SK-MEL-5 (cell line): ENCODE results near the gene ERFL. TPM values are rescaled to one million over a fixed set of nuclear protein-coding genes. Genes with fewer than 3 reads are reported as not detected.

Experiments
- DNase-seq: peaks from one replicate; pipeline ENCODE4 v3.0.0-alpha.2; 2016; ENCODE audit warnings: low read depth, low spot score
- in situ Hi-C: cut with HindIII; loops from 2 replicates; pipeline ENCODE4 v1.10.0; 2016; ENCODE audit warnings: low sequenced_read_pairs, high pct_unique_total_duplicates, low pct_unique_long_range_greater_than_20kb
- total RNA-seq: library from RNA; depleted of rRNA; stranded (reverse); fragments of >200 nt; shearing (Covaris generic); gene quantifications from 2 replicates; pipeline ENCODE4 v1.2.3, GENCODE V29; 2014

Gene ERFL
- total RNA-seq, 1 experiment from 2014 or later: not detected

DNA sequence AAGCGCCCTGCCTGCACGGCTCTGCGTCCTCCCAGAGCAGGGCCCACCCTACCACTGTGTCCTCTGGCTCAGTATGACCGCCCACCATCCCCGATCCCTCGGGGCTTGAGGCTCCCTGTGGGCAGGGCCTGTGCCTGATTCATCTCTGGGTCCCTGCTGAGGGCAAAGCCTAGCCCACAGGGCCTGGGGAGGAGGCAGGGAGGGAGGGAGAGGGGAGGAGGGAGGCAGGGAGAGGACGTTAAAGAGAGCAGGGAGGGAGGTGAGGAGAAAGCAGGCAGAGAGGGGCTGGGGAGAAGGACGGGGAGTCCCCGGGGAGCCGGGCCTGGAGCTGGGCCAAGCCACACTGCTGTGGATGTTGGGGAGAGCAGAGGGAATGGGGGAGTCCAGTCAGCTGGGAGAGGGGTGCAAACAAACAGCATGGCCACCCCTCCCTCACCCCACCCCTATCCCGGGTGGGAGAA lies 4.0 kb upstream of the ERFL start:
- in situ Hi-C loops: no loop called here
- no peak for DNase-seq

GRCh38 chr19:41930926-41931592 lies 2.8 kb upstream of the ERFL start:
- peak; percentile 12 for DNase-seq
- in situ Hi-C loops: no loop called here

GRCh38 chr19:41930322-41930722 lies 2.1 kb upstream of the ERFL start:
- DNase-seq: no peak
- in situ Hi-C loops: no loop called here

DNA sequence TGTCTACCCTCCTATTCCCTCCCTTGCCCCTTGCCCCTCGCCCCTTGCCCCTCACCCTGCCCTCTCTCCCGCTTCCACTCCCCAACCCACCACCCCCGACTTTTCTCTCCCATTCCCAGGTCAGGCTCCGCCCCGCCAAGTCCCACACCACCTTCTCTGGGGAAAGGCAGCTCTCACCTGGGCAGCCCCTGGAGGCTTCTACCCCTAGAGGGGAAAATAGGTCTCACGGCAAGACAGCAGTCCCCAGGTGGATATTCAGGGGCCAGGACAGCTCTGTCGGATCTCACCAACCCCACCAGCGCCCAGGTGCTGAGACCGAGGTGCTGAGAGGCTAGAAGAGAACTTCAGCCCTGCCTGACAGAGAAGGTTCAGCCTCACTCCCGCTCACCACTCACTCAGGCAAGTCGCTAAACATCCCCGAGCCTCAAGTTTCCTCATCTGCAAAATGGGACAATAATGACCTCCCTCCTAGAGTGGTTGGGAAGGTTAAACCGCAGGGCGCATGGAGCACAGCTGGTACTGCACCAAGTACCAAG lies 1.4 kb upstream of the ERFL start:
- in situ Hi-C loops: no loop called here
- DNase-seq: no peak

DNA sequence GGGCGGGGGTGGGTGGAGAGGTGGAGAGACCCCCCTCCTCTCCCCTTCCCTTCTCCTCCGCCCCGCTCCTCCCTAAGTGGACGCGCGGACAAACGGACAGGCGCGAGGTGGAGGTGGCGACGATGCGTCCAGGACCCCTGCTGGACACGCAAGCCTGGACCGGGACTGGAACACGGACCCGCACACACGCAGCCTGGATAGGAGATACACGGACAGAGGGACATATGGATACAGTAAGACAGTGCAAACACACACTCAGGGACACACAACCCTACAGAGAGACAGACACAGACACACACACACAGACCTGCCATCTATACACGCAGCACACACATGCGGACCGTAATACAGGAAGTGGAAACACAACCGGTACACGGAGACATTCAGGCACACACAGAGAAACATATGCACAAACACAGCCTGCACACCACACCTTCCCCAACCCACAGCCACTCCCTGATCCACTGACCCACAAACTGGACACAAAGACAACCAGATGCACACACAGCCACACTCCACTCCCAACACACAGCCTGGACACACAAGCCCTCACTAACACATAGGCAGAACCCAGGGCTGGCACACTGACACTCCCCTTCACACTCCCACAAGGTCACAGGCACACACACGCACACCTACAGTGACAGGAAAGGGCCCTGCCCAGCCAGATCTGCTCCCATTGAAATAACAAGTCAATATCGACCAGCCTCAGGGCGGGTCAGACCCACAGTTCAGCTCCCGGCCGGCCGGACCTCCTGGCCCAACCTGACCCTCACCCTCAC lies 696 bp upstream of the ERFL start:
- in situ Hi-C loops: no loop called here
- DNase-seq: no peak

DNA sequence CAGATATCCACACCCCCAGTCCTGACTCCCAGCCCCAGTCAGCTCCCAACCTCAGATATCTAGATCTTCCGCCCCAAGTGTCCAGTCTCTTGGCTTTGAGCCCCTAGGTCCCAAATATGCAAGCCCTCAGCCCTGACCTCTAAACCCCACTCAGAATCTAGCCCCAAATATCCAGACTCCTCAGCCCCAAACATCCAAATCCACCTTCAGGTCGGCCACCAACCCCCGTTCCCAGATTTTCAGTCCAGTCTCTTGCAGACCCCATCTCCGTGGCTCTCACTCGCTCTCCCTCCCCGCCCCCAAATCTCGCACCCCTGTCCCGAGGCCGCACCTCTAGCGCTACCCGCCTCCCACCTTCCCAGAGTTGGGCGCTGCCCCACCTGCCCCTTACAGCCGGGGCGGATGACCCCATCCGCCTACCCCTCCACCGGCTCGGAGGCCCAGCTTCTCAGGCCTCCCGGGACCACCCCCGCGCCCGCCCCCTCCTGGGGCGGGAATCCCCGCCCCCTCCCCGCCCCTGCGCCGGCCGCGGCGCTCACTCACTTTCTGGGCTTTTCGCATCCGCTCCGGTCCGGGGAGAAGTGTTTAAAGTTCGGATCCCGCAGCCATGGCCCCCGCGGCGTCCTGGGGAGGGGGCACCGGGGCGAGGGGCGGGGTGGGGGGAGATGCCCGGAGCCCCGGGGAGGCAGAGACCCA lies 604 bp downstream of the ERFL start:
- DNase-seq: no peak
- in situ Hi-C loops: no loop called here

DNA sequence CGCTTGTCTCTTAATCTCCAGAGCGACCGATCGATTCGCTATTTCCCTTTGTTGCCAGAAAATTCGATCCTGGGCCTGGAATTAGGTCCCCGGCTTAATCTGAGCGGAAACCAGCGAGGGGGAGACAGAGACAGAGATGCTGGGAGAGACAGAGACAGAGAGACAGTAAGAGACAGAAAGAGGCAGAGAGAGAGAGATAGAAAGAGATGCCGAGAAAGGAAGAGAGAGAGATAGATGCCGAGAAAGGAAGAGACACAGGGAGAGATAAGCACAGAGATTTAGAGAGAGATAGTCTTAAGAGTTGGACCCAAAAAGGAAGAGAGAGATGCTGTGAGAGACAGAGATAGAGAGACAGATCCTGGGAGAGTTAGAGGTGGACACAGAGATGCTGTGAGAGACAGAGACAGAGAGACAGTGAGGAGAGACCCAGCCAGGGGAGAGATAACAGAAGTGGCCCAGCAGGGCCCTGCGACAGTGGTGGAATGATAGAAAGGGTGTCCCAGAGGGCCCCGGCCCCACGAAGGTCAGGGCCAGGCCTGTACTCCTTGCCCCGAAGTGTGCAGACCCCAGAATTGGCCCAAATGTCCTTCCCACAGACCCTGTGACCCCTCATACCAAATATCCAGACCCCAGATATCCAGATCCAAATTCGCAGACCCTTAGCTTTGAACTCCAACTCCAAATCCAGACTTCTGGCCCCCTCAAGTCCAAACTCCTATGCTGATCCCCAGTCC lies 1.3 kb downstream of the ERFL start:
- in situ Hi-C loops: no loop called here
- DNase-seq: no peak

- no peak for DNase-seq
- in situ Hi-C loops: no loop called here
These were observed 2.1 kb downstream of the ERFL start for GRCh38 chr19:41926028-41926762.

GRCh38 chr19:41925208-41926003 lies 2.8 kb downstream of the ERFL start:
- no peak for DNase-seq
- in situ Hi-C loops: no loop called here

DNA sequence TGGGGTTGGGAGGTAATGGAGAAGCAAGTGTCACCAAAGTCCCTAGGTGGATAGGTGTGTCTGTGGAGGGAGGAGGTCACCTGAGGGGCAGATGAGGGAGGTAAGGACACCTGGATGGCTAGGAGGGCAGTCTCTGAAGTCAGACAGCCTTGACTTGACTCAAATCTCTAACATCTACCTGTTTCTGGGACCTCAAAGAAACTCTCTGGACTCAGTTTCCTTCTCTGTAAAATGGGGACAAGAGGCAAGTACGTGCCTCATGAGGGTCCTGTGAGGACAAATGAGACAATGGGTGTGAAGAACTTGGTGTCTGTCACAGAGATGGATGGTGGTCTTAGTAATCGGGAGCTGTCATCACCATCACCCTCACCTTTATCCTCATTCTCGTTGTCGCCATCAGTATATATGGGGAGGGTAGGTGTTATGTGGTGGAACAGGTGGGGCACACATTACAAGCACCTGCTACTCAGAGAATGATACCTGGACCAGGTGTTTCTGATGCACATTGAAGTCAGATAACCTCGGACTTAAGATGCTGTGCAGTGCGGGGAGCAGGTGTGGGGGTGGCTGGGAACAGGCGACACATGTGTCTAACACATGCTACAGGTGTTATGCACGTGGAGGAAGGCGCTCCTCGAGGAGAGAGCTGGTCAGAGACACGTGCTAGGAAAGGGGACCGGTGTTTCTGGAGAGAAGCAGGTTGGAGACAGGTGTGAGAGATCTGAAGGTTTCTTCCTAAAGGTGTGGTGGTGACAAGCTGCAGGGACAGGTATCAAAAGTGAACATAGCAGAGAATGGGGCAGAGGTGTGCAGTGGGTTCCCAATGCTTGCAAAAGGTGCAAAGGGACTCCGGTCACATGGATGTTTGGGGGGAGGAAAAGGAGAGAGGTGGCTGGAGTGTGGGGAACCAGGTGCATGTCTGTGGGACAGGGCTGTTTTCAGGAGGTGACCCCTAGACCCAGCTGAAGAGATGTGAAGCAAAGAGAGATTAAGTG lies 3.8 kb downstream of the ERFL start:
- no peak for DNase-seq
- in situ Hi-C loops: no loop called here

DNA sequence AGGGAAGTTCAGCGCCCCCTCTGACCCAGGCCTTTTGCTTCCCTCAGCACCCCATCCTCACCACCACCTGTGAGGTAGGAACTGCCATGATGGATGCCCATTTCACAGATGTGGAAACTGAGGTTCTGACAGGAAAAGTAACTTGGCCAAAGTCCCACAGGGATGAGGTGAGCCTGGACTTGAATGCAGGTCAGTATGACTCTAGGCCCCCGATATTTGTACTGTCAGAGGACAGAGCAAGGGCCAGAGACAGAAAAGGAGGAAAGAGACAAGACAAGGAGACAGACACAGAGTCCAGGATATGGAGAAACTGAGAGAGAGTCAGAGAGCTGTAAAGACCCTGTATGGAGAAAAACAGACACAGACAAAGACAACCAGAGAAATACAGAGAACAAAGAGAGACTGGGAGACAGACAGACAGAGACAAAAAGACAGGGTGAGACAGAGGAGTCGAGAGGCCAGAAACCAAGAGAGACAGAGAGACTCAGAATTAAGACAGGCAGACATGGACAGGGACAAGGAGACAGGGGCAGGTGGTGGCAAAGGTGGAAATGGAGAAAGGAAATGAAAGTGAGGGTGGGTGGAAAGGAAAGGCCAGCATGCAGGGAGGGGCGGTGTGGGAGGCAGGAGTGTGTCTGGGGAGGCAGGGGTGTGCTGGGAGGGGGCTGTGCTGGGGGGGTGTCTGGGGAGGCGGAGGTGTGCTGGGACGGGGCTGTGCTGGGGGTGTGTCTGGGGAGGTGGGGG lies 5.0 kb downstream of the ERFL start:
- in situ Hi-C loops: no loop called here

GRCh38 chr19:41922585-41922984 lies 5.7 kb downstream of the ERFL start:
- DNase-seq: no peak
- in situ Hi-C loops: no loop called here

More for the DNA sequence above, 5.0 kb downstream of the ERFL start:
- no peak for DNase-seq

GRCh38 chr19:41921577-41922576 lies 6.4 kb downstream of the ERFL start:
- in situ Hi-C loops: no loop called here
- DNase-seq: no peak
